Activated CD8-positive, alpha-beta T cell treated with anti-CD3 and anti-CD28 coated beads for 36 hours (primary cell): Measurements from ENCODE around the gene VMAC. TPM values are rescaled to one million over a fixed set of nuclear protein-coding genes. Genes with fewer than 3 reads are reported as not detected.

Experiments
- ATAC-seq: fragments of 200-7000 bp; cut with Tn5 transposase; one replicate; pipeline ENCODE4 v1.10.0; 2021; ENCODE audit warnings: mild to moderate bottlenecking, moderate library complexity
- CTCF ChIA-PET: fragments of 350-600 bp; sonication (Branson Sonifier 250); formaldehyde crosslinking; loops from one replicate; lab custom pipeline; 2021; ENCODE audit warnings: antibody characterized with exemption; lab: Charles Lee
- POLR2A ChIA-PET: fragments of 350-600 bp; sonication (Branson Sonifier 250); formaldehyde crosslinking; loops from one replicate; lab custom pipeline; 2021; ENCODE audit warnings: antibody characterized with exemption; lab: Charles Lee
- DNase-seq: peaks from one replicate; pipeline ENCODE4 v3.0.0-alpha.2; 2020
- H3K27ac Mint-ChIP-seq: one replicate; pipeline ENCODE4 v1.8.0; 2021; ENCODE audit warnings: mild to moderate bottlenecking, mixed read lengths
- H3K27me3 Mint-ChIP-seq: one replicate; pipeline ENCODE4 v1.8.0; 2021; ENCODE audit warnings: mixed read lengths
- H3K36me3 Mint-ChIP-seq: one replicate; pipeline ENCODE4 v1.8.0; 2021; ENCODE audit warnings: low read depth, mixed read lengths
- H3K4me1 Mint-ChIP-seq: one replicate; pipeline ENCODE4 v1.8.0; 2021; ENCODE audit warnings: low read depth, mixed read lengths
- H3K4me3 Mint-ChIP-seq: one replicate; pipeline ENCODE4 v1.8.0; 2021; ENCODE audit warnings: mild to moderate bottlenecking, moderate library complexity, mixed read lengths
- H3K9me3 Mint-ChIP-seq: one replicate; pipeline ENCODE4 v1.8.0; 2021; ENCODE audit warnings: mixed read lengths
- CTCF ChIP-seq: fragments of 200-600 bp; IDR thresholded peaks from one replicate; pipeline ENCODE4 v1.8.0; 2022; ENCODE audit warnings: antibody characterized with exemption, mild to moderate bottlenecking
- intact Hi-C: fragments of 100-400 bp; cut with micrococcal nuclease; formaldehyde crosslinking; loops from one replicate; pipeline ENCODE4 v1.10.0; 2022
- total RNA-seq, 2 experiments: library from RNA; stranded (reverse); gene quantifications; one replicate each; pipeline ENCODE4 v1.2.3, GENCODE V29; 2021

The VMAC gene
- total RNA-seq, 2 experiments from 2014 or later = 1.2 to 2.5 TPM

GRCh38 chr19:5905114-5905778 is 574 bp downstream of the VMAC start:
- Mint-ChIP-seq H3K27me3 (no peaks in the 10 kb centered on the region), H3K9me3 (no peaks in the 10 kb centered on the region), H3K4me3 (peak overlapping the region; percentile 99), H3K27ac (peak overlapping the region; percentile 68), H3K4me1 (peaks cover 34% of the 10 kb centered on the region), H3K36me3 (peaks cover 10% of the 10 kb centered on the region)
- CTCF ChIA-PET = interaction anchor here (1.1 to 3.0 kb wide), 2 partner anchors 63 to 117 kb away, joined by 6 to 12 read pairs; no protein-coding TSS in a partner anchor
- DNase-seq (no peak), ATAC-seq (no peak)
- POLR2A ChIA-PET = interaction anchor here (0.8 to 4.9 kb wide), 5 partner anchors 14 to 282 kb away, joined by 3 to 34 read pairs (median 4); partner anchors contain the start of genes SAFB and SAFB2
- intact Hi-C loops = loop anchor here (10.0 kb wide), 2 partner anchors 70 to 100 kb away; partner anchors contain the start of genes NRTN and RANBP3
- TF ChIP-seq CTCF = no peak

- peaks cover 8% of the 10 kb centered on the region for H3K36me3 Mint-ChIP-seq
- ATAC-seq (no peak), DNase-seq (peak; percentile 64)
- intact Hi-C loops = loop anchor here (10.0 kb wide), 2 partner anchors 68 to 102 kb away; partner anchors contain the start of genes NRTN and RANBP3
- H3K27ac Mint-ChIP-seq = peak overlapping the region; percentile 12
- POLR2A ChIA-PET = interaction anchor here (1.0 kb wide), 2 partner anchors 14 to 70 kb away, joined by 3 to 4 read pairs; partner anchors contain the start of gene RANBP3
- no peaks in the 10 kb centered on the region for H3K27me3 Mint-ChIP-seq
- H3K9me3 Mint-ChIP-seq = no peaks in the 10 kb centered on the region
- no peak overlapping the region for H3K4me3 Mint-ChIP-seq
- no peak for TF ChIP-seq CTCF
- CTCF ChIA-PET = interaction anchor here (0.6 to 1.0 kb wide), 4 partner anchors 67 to 114 kb away, joined by 3 to 4 read pairs (median 3); no protein-coding TSS in a partner anchor
- H3K4me1 Mint-ChIP-seq = peaks cover 24% of the 10 kb centered on the region
These were observed 2.6 kb downstream of the VMAC start for GRCh38 chr19:5907241-5907640.

GRCh38 chr19:5908773-5909442 is 4.2 kb downstream of the VMAC start:
- no peak for ATAC-seq
- CTCF ChIA-PET = no interaction called here
- no peak for TF ChIP-seq CTCF
- intact Hi-C loops = loop anchor here (10.0 kb wide), 2 partner anchors 66 to 104 kb away; partner anchors contain the start of genes NRTN and RANBP3
- no peak for DNase-seq
- Mint-ChIP-seq H3K27ac (no peak overlapping the region), H3K27me3 (no peaks in the 10 kb centered on the region), H3K4me3 (no peak overlapping the region), H3K36me3 (peaks cover 4% of the 10 kb centered on the region), H3K4me1 (peaks cover 18% of the 10 kb centered on the region), H3K9me3 (no peaks in the 10 kb centered on the region)
- POLR2A ChIA-PET = no interaction called here

- H3K4me3 Mint-ChIP-seq = no peak overlapping the region
- DNase-seq (no peak), ATAC-seq (no peak)
- H3K36me3 Mint-ChIP-seq = peaks cover 4% of the 10 kb centered on the region
- no peaks in the 10 kb centered on the region for H3K27me3 Mint-ChIP-seq
- POLR2A ChIA-PET = no interaction called here
- TF ChIP-seq CTCF = no peak
- CTCF ChIA-PET = no interaction called here
- H3K4me1 Mint-ChIP-seq = peaks cover 18% of the 10 kb centered on the region
- no peaks in the 10 kb centered on the region for H3K9me3 Mint-ChIP-seq
- intact Hi-C loops = no loop called here
- H3K27ac Mint-ChIP-seq = no peak overlapping the region
These were observed 5.9 kb downstream of the VMAC start for GRCh38 chr19:5910638-5910907.

- ChIA-PET CTCF (interaction anchor here (1.0 kb wide), 1 partner anchor 107 kb away, joined by 3 read pairs; the partner anchor contains the start of gene NRTN), POLR2A (no interaction called here)
- Mint-ChIP-seq H3K27me3 (no peaks in the 10 kb centered on the region), H3K36me3 (peaks cover 4% of the 10 kb centered on the region), H3K4me3 (no peak overlapping the region), H3K27ac (no peak overlapping the region), H3K4me1 (peaks cover 12% of the 10 kb centered on the region), H3K9me3 (no peaks in the 10 kb centered on the region)
- intact Hi-C loops = no loop called here
- ATAC-seq = no peak
- no peak for DNase-seq
- no peak for TF ChIP-seq CTCF
These were observed 6.7 kb downstream of the VMAC start for GRCh38 chr19:5911366-5911765.
